ENCODE measurements around the gene PPM1N.

GRCh38 chr19:45456500-45456815 is 41.8 kb upstream of the PPM1N start:
- TF ChIP-seq POLR2A (IDR thresholded peaks at IDR 0.05; ENCODE audit: low read depth, low read length) (no peak), TAF1 (IDR thresholded peaks at IDR 0.05; ENCODE audit: low read depth, low read length) (no peak)

Data from GM12891 (cell line).